DOHH2 (cell line): Measurements from ENCODE around the gene MSH5.

Source experiments
- CTCF ChIP-seq: fragments of 200-600 bp; sonication (generic); IDR thresholded peaks from one replicate; pipeline ENCODE4 v1.5.1; 2014; ENCODE audit warnings: antibody characterized with exemption, mild to moderate bottlenecking, low read depth, low read length; ENCODE audit not compliant: poor library complexity, severe bottlenecking
- EZH2phosphoT487 ChIP-seq: fragments of 200-600 bp; sonication (generic); IDR thresholded peaks from 2 replicates; pipeline ENCODE4 v1.6.1; 2017; ENCODE audit warnings: borderline replicate concordance, mild to moderate bottlenecking, antibody characterized with exemption, low read length, moderate library complexity, mixed read lengths

- TF ChIP-seq CTCF (no peak), EZH2phosphoT487 (no peak)
These were observed 19.5 kb upstream of the MSH5 start for GRCh38 chr6:31720196-31720770.
